MM.1S (cell line): ENCODE measurements around the gene IL2RA.
"Not testable (repeated sequence)": the region's sequence is repeated elsewhere in the genome, so short reads cannot be mapped to it uniquely, and the experiment has no call there.

ENCODE experiments used
- DNase-seq: peaks from one replicate; pipeline ENCODE4 v3.0.0-alpha.2; 2015
- H2AFZ ChIP-seq: fragments of 300-600 bp; sonication (generic); 2 replicates; pipeline ENCODE4 v1.6.0; 2016; ENCODE audit warnings: antibody characterized with exemption, low read length
- H3F3A ChIP-seq: fragments of 300-600 bp; sonication (generic); 2 replicates; pipeline ENCODE4 v1.6.1; 2016; ENCODE audit warnings: mild to moderate bottlenecking, antibody characterized with exemption, low read length, moderate library complexity, mixed read lengths; ENCODE audit not compliant: insufficient read depth
- H3K27ac ChIP-seq: fragments of 300-600 bp; sonication (generic); 2 replicates; pipeline ENCODE4 v1.5.1; 2016; ENCODE audit warnings: mild to moderate bottlenecking, low read length
- H3K27me3 ChIP-seq: fragments of 300-600 bp; sonication (generic); replicated peaks from 2 replicates; pipeline ENCODE4 v1.6.0; 2016; ENCODE audit warnings: low read length; ENCODE audit not compliant: insufficient read depth
- H3K36me3 ChIP-seq: fragments of 300-600 bp; sonication (generic); replicated peaks from 2 replicates; pipeline ENCODE4 v1.6.1; 2016; ENCODE audit warnings: mild to moderate bottlenecking, low read length, mixed read lengths; ENCODE audit not compliant: insufficient read depth
- H3K4me1 ChIP-seq: fragments of 300-600 bp; sonication (generic); 2 replicates; pipeline ENCODE4 v1.6.1; 2016; ENCODE audit warnings: low read length, mixed read lengths
- H3K4me2 ChIP-seq: fragments of 300-600 bp; sonication (generic); 2 replicates; pipeline ENCODE4 v1.6.0; 2016; ENCODE audit warnings: low read depth, low read length
- H3K4me3 ChIP-seq: fragments of 300-600 bp; sonication (generic); 2 replicates; pipeline ENCODE4 v1.5.1; 2016; ENCODE audit warnings: low read length, mixed read lengths
- H3K79me2 ChIP-seq: fragments of 300-600 bp; sonication (generic); 2 replicates; pipeline ENCODE4 v1.6.1; 2016; ENCODE audit warnings: mixed run types, low read length, mixed read lengths
- H3K9ac ChIP-seq: fragments of 300-600 bp; sonication (generic); 2 replicates; pipeline ENCODE4 v1.6.1; 2016; ENCODE audit warnings: low read length, mixed read lengths
- H3K9me2 ChIP-seq: fragments of 300-600 bp; sonication (generic); replicated peaks from 2 replicates; pipeline ENCODE4 v1.6.1; 2016; ENCODE audit warnings: mild to moderate bottlenecking, low read length, mixed read lengths; ENCODE audit not compliant: insufficient read depth
- H3K9me3 ChIP-seq: fragments of 300-600 bp; sonication (generic); replicated peaks from 2 replicates; pipeline ENCODE4 v1.6.1; 2016; ENCODE audit warnings: mild to moderate bottlenecking, low read length, mixed read lengths; ENCODE audit not compliant: insufficient read depth
- H4K20me1 ChIP-seq: fragments of 300-600 bp; sonication (generic); 2 replicates; pipeline ENCODE4 v1.6.1; 2016; ENCODE audit warnings: mild to moderate bottlenecking, low read length, moderate library complexity, mixed read lengths; ENCODE audit not compliant: insufficient read depth
- EZH2 ChIP-seq: fragments of 300-600 bp; sonication (generic); optimal IDR thresholded peaks from 2 replicates; pipeline ENCODE3; 2017; ENCODE audit warnings: low read depth, mild to moderate bottlenecking, antibody characterized with exemption, low read length, mixed read lengths
- EZH2phosphoT487 ChIP-seq: fragments of 300-600 bp; sonication (generic); IDR thresholded peaks from 2 replicates; pipeline ENCODE4 v1.6.1; 2018; ENCODE audit warnings: antibody characterized with exemption, low read length
- TF ChIP-seq, protein P1 (sequence below): fragments of 300-600 bp; sonication (generic); IDR thresholded peaks from 2 replicates; pipeline ENCODE4 v1.5.1; 2016; ENCODE audit warnings: antibody characterized with exemption, low read length, mixed read lengths

Gene IL2RA

DNA sequence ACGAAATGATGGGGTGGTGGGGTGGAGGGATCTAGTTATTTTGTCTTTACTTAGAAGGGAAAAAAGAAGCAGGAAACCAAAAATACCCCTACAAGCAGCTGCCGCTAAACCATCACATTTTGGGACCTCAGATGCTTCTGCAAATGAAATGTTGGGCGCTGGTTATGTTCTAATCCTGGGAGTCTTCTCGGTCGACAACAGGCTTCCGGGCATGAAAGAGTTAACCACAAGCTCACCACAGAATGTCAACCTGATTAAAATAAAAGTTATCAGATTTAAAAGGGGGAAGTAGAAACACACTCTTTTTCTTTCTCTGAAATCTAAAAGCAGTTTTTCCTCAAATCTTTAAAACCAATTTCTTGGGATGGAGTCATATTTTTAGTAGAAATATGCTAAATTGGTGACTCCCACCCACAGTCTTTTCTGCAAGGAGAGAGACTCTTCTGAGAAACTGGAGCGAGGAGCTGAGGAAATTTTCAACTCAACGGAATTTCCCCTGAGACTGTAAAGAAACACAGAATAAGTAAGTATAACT lies 16.8 kb downstream of the IL2RA start:
- H3K79me2 ChIP-seq, result no peaks in the 10 kb centered on the region
- DNase-seq, result no peak
- peaks cover 8% of the 10 kb centered on the region for H3F3A ChIP-seq

GRCh38 chr10:6044751-6045313 lies 17.3 kb downstream of the IL2RA start:
- Histone ChIP-seq H3K27me3 (peaks cover 93% of the 10 kb centered on the region), H3F3A (peaks cover 2% of the 10 kb centered on the region; the same call in 1 of the 2 replicates), H3K27ac (no peak overlapping the region), H3K9me3 (no peaks in the 10 kb centered on the region), H3K9me2 (no peaks in the 10 kb centered on the region), H3K4me2 (no peak overlapping the region), H2AFZ (no peak overlapping the region), H3K4me3 (no peak overlapping the region), H3K36me3 (no peaks in the 10 kb centered on the region), H3K9ac (no peak overlapping the region), H3K79me2 (no peaks in the 10 kb centered on the region), H3K4me1 (peaks cover 2% of the 10 kb centered on the region; the same call in 1 of the 2 replicates), H4K20me1 (no peaks in the 10 kb centered on the region)
- DNase-seq, result no peak
- TF ChIP-seq EZH2, result no peak
- TF ChIP-seq, protein P1, sequence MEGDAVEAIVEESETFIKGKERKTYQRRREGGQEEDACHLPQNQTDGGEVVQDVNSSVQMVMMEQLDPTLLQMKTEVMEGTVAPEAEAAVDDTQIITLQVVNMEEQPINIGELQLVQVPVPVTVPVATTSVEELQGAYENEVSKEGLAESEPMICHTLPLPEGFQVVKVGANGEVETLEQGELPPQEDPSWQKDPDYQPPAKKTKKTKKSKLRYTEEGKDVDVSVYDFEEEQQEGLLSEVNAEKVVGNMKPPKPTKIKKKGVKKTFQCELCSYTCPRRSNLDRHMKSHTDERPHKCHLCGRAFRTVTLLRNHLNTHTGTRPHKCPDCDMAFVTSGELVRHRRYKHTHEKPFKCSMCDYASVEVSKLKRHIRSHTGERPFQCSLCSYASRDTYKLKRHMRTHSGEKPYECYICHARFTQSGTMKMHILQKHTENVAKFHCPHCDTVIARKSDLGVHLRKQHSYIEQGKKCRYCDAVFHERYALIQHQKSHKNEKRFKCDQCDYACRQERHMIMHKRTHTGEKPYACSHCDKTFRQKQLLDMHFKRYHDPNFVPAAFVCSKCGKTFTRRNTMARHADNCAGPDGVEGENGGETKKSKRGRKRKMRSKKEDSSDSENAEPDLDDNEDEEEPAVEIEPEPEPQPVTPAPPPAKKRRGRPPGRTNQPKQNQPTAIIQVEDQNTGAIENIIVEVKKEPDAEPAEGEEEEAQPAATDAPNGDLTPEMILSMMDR, result no peak
- TF ChIP-seq EZH2phosphoT487, result no peak

More for the DNA sequence above, 16.8 kb downstream of the IL2RA start:
- no peak overlapping the region for H3K4me2 ChIP-seq
- H3K4me3 ChIP-seq, result no peak overlapping the region
- TF ChIP-seq, protein P1, result no peak
- TF ChIP-seq EZH2 (no peak), EZH2phosphoT487 (no peak)
- H3K27ac ChIP-seq, result no peak overlapping the region
- no peak overlapping the region for H3K9ac ChIP-seq
- no peaks in the 10 kb centered on the region for H4K20me1 ChIP-seq
- H3K9me3 ChIP-seq, result no peaks in the 10 kb centered on the region
- peaks cover 8% of the 10 kb centered on the region for H3K4me1 ChIP-seq
- H3K27me3 ChIP-seq, result peaks cover 93% of the 10 kb centered on the region
- no peak overlapping the region for H2AFZ ChIP-seq
- no peaks in the 10 kb centered on the region for H3K9me2 ChIP-seq
- no peaks in the 10 kb centered on the region for H3K36me3 ChIP-seq

DNA sequence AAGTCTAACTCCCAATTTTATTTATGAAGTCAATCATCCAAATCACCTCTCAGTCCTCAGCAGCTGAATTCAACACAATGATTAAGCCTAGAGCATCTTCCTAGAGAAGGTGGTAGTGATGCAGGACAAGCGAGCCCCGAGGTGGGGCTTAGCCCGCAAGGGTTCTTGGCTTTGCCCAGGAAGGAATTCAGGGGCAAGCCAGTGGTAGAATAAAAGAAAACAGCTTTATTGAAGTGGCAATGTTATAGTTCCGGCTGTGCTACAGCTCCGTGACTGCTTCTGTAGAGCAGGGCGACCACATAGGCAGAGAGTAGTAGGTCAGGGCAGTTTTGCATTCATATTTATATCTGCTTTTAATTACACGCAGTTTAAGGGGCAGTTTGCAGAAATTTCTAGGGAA lies 18.1 kb downstream of the IL2RA start:
- Histone ChIP-seq H3K36me3 (no peaks in the 10 kb centered on the region), H3K27ac (no peak overlapping the region), H3K27me3 (peaks cover 93% of the 10 kb centered on the region), H3K79me2 (no peaks in the 10 kb centered on the region), H3K9me3 (no peaks in the 10 kb centered on the region), H3K9ac (no peak overlapping the region), H2AFZ (no peak overlapping the region), H3F3A (no peaks in the 10 kb centered on the region), H4K20me1 (no peaks in the 10 kb centered on the region), H3K9me2 (no peaks in the 10 kb centered on the region), H3K4me3 (no peak overlapping the region), H3K4me1 (no peaks in the 10 kb centered on the region), H3K4me2 (no peak overlapping the region)
- no peak for DNase-seq
- no peak for TF ChIP-seq EZH2
- TF ChIP-seq, protein P1, result no peak
- TF ChIP-seq EZH2phosphoT487, result no peak

DNA sequence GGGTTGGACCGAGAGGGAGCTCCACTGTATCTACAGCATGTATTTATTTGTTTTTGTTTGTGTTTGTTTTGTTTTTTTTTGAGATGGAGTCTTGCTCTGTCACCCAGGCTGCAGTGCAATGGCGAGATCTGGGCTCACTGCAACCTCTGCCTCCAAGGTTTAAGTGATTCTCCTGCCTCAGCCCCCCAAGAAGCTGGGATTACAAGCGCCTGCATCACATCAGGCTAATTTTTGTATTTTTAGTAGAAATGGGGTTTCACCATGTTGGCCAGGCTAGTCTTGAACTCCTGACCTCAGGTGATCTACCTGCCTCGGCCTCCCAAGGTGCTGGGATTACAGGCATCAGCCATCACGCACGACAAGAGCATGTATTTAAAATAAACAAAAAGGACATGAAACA lies 18.8 kb downstream of the IL2RA start:
- H3K9me2 ChIP-seq, H3K4me3 ChIP-seq, H2AFZ ChIP-seq, H3K9me3 ChIP-seq, DNase-seq, H3K4me1 ChIP-seq, H3F3A ChIP-seq, H3K27ac ChIP-seq, H3K79me2 ChIP-seq, H4K20me1 ChIP-seq, H3K9ac ChIP-seq, H3K36me3 ChIP-seq, H3K4me2 ChIP-seq: not testable (repeated sequence)
- H3K27me3 ChIP-seq, result peaks cover 91% of the 10 kb centered on the region
